DOHH2 (cell line): ENCODE results near the gene CRTAP.

ENCODE experiments used
- H3F3A ChIP-seq: fragments of 200-600 bp; sonication (generic), shearing (Covaris generic); 2 replicates; pipeline ENCODE4 v1.6.0; 2016; ENCODE audit warnings: antibody characterized with exemption, mild to moderate bottlenecking; ENCODE audit not compliant: control insufficient read depth, insufficient read depth
- H3K27ac ChIP-seq: fragments of 200-600 bp; sonication (generic); 2 replicates; pipeline ENCODE4 v1.5.1; 2014; ENCODE audit warnings: low read depth, mild to moderate bottlenecking, low read length, moderate library complexity
- H3K27me3 ChIP-seq: fragments of 200-600 bp; sonication (generic); 2 replicates; pipeline ENCODE4 v1.6.1; 2014; ENCODE audit warnings: mild to moderate bottlenecking, low read length, mixed read lengths; ENCODE audit not compliant: control insufficient read depth
- H3K36me3 ChIP-seq: fragments of 200-600 bp; sonication (generic); 2 replicates; pipeline ENCODE4 v1.6.1; 2014; ENCODE audit warnings: mild to moderate bottlenecking, low read length, moderate library complexity, mixed read lengths; ENCODE audit not compliant: control insufficient read depth
- H3K4me1 ChIP-seq: fragments of 200-600 bp; sonication (generic); 2 replicates; pipeline ENCODE4 v1.6.1; 2014; ENCODE audit warnings: mild to moderate bottlenecking, low read length, mixed read lengths; ENCODE audit not compliant: control insufficient read depth
- H3K4me2 ChIP-seq: fragments of 200-600 bp; sonication (generic); 2 replicates; pipeline ENCODE4 v1.6.0; 2014; ENCODE audit warnings: mild to moderate bottlenecking, low read length, moderate library complexity
- H3K4me3 ChIP-seq: fragments of 200-600 bp; sonication (generic); 2 replicates; pipeline ENCODE4 v1.5.1; 2014; ENCODE audit warnings: mild to moderate bottlenecking, low read length, mixed read lengths
- H3K79me2 ChIP-seq: fragments of 200-600 bp; sonication (generic); 2 replicates; pipeline ENCODE4 v1.6.1; 2014; ENCODE audit warnings: mild to moderate bottlenecking, low read length, mixed read lengths; ENCODE audit not compliant: control insufficient read depth
- H3K9me2 ChIP-seq: fragments of 200-600 bp; sonication (generic); replicated peaks from 2 replicates; pipeline ENCODE4 v1.6.1; 2014; ENCODE audit warnings: mild to moderate bottlenecking, low read length, mixed read lengths; ENCODE audit not compliant: control insufficient read depth
- H3K9me3 ChIP-seq: fragments of 200-600 bp; sonication (generic); 2 replicates; pipeline ENCODE4 v1.6.1; 2014; ENCODE audit warnings: antibody characterized with exemption, low read length, mixed read lengths; ENCODE audit not compliant: control insufficient read depth, insufficient read depth
- H4K20me1 ChIP-seq: fragments of 200-600 bp; sonication (generic); 2 replicates; pipeline ENCODE4 v1.6.0; 2014; ENCODE audit warnings: low read depth, mild to moderate bottlenecking, antibody characterized with exemption, low read length, moderate library complexity; ENCODE audit not compliant: control insufficient read depth, insufficient read depth
- CTCF ChIP-seq: fragments of 200-600 bp; sonication (generic); IDR thresholded peaks from one replicate; pipeline ENCODE4 v1.5.1; 2014; ENCODE audit warnings: antibody characterized with exemption, mild to moderate bottlenecking, low read depth, low read length; ENCODE audit not compliant: poor library complexity, severe bottlenecking
- EZH2phosphoT487 ChIP-seq: fragments of 200-600 bp; sonication (generic); IDR thresholded peaks from 2 replicates; pipeline ENCODE4 v1.6.1; 2017; ENCODE audit warnings: borderline replicate concordance, mild to moderate bottlenecking, antibody characterized with exemption, low read length, moderate library complexity, mixed read lengths

CRTAP gene

GRCh38 chr3:33093847-33094246, 20.0 kb upstream of the CRTAP start:
- H3K4me3 ChIP-seq: no peak overlapping the region
- peaks cover 73% of the 10 kb centered on the region for H3K79me2 ChIP-seq
- no peaks in the 10 kb centered on the region for H3K27me3 ChIP-seq
- no peaks in the 10 kb centered on the region for H3K9me2 ChIP-seq
- H3K36me3 ChIP-seq: peaks cover 43% of the 10 kb centered on the region
- peaks cover 2% of the 10 kb centered on the region; the same call in 1 of the 2 replicates for H3K9me3 ChIP-seq
- no peaks in the 10 kb centered on the region for H3F3A ChIP-seq
- no peak overlapping the region for H3K4me2 ChIP-seq
- peaks cover 3% of the 10 kb centered on the region; the same call in 1 of the 2 replicates for H4K20me1 ChIP-seq
- H3K4me1 ChIP-seq: peaks cover 19% of the 10 kb centered on the region
- H3K27ac ChIP-seq: no peak overlapping the region
- TF ChIP-seq CTCF: no peak
- TF ChIP-seq EZH2phosphoT487: no peak

- peaks cover 31% of the 10 kb centered on the region for H3K36me3 ChIP-seq
- TF ChIP-seq CTCF (no peak), EZH2phosphoT487 (no peak)
- H3K4me1 ChIP-seq: peaks cover 16% of the 10 kb centered on the region
- peaks cover under 1% of the 10 kb centered on the region; the same call in 1 of the 2 replicates for H4K20me1 ChIP-seq
- H3K27ac ChIP-seq: no peak overlapping the region
- peaks cover 59% of the 10 kb centered on the region for H3K79me2 ChIP-seq
- peak overlapping the region; percentile 89 for H3K4me3 ChIP-seq
- H3K4me2 ChIP-seq: peak overlapping the region; percentile 90
- H3K9me3 ChIP-seq: no peaks in the 10 kb centered on the region
- H3K27me3 ChIP-seq: no peaks in the 10 kb centered on the region
- H3K9me2 ChIP-seq: no peaks in the 10 kb centered on the region
- peaks cover 6% of the 10 kb centered on the region; the same call in 1 of the 2 replicates for H3F3A ChIP-seq
Measured at GRCh38 chr3:33095436-33095835, 18.4 kb upstream of the CRTAP start.

GRCh38 chr3:33096093-33096868, 17.5 kb upstream of the CRTAP start:
- Histone ChIP-seq H3K79me2 (peaks cover 51% of the 10 kb centered on the region), H3K9me3 (no peaks in the 10 kb centered on the region), H3K36me3 (peaks cover 26% of the 10 kb centered on the region), H3K27me3 (no peaks in the 10 kb centered on the region), H4K20me1 (no peaks in the 10 kb centered on the region), H3K9me2 (no peaks in the 10 kb centered on the region), H3K4me3 (peak overlapping the region; percentile 89), H3K4me2 (peak overlapping the region; percentile 90), H3K4me1 (peaks cover 16% of the 10 kb centered on the region), H3F3A (peaks cover 6% of the 10 kb centered on the region; the same call in 1 of the 2 replicates), H3K27ac (peak overlapping the region; percentile 45)
- no peak for TF ChIP-seq CTCF
- TF ChIP-seq EZH2phosphoT487: no peak
